HFFc6 (cell line): ENCODE results near the gene POLR2B. TPM values are rescaled to one million over a fixed set of nuclear protein-coding genes. Genes with fewer than 3 reads are reported as not detected.

Experiments used
- DNase-seq: peaks from one replicate; pipeline ENCODE4 v3.0.0-alpha.2; 2018
- H3K27ac Mint-ChIP-seq: 2 replicates; pipeline ENCODE4 v1.8.0; 2020; ENCODE audit warnings: mild to moderate bottlenecking, mixed read lengths
- H3K27me3 Mint-ChIP-seq: 2 replicates; pipeline ENCODE4 v1.8.0; 2021; ENCODE audit warnings: mild to moderate bottlenecking, moderate library complexity, mixed read lengths; ENCODE audit not compliant: insufficient read depth
- H3K36me3 Mint-ChIP-seq: 2 replicates; pipeline ENCODE4 v1.8.0; 2021; ENCODE audit warnings: low read depth, mixed read lengths
- H3K4me1 Mint-ChIP-seq: 2 replicates; pipeline ENCODE4 v1.8.0; 2020; ENCODE audit warnings: low read depth, mixed read lengths
- H3K4me3 Mint-ChIP-seq: 2 replicates; pipeline ENCODE4 v1.8.0; 2020; ENCODE audit warnings: mild to moderate bottlenecking, moderate library complexity, mixed read lengths
- H3K9me3 Mint-ChIP-seq: 2 replicates; pipeline ENCODE4 v1.8.0; 2020; ENCODE audit warnings: mild to moderate bottlenecking, mixed read lengths
- total RNA-seq, 6 experiments: library from RNA; stranded (reverse); fragmentation: NEBNext Ultra II Directional; extraction: Animal tissue kit (Norgen Biotek cat#: 25700); gene quantifications; 2 replicates in 1 of 6; 3 replicates in 5 of 6; pipeline ENCODE4 v1.2.3, GENCODE V29; 2021
- TF ChIP-seq, protein P1 (sequence below): fragments of 200-600 bp; sonication (generic); IDR thresholded peaks from 2 replicates; pipeline ENCODE4 v1.5.0; 2021; ENCODE audit warnings: antibody characterized with exemption, mild to moderate bottlenecking

Gene POLR2B
- total RNA-seq, 6 experiments from 2014 or later, result 83.5 to 90.9 (median 87.8) TPM

DNA sequence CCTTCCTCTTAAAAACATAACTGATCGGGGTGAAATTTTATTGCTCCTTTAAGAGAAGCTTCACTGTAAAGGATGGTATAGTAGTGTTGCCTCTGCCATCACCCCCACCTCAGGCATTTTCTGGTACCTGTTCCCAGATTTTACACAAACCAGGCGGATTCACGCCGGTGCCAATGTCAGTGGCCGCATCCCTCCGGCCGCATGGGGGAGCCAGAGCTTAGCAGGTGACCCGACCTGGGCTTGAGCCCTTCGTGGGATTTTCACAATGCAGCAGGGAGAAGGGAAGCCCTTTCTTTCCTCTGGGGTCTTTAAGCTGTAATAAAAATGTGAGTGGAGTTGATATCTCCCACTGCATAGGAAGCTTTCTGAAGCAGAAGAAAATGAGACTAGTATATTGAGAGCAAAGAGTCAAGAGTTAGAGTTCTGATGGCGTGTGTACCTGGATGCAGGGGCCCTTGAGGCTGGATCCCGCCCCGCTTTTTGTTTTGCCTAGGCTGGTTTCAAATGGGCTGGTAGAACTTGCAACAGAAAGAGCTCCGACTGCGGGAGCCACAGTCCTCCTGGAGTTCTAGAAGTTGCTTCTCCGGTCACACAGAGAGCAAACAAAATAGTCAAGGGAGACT, 59.4 kb downstream of the POLR2B start:
- H3K27me3 Mint-ChIP-seq, result peaks cover 6% of the 10 kb centered on the region
- no peak for DNase-seq
- H3K9me3 Mint-ChIP-seq, result no peaks in the 10 kb centered on the region
- H3K4me1 Mint-ChIP-seq, result peaks cover 42% of the 10 kb centered on the region
- TF ChIP-seq, protein P1, sequence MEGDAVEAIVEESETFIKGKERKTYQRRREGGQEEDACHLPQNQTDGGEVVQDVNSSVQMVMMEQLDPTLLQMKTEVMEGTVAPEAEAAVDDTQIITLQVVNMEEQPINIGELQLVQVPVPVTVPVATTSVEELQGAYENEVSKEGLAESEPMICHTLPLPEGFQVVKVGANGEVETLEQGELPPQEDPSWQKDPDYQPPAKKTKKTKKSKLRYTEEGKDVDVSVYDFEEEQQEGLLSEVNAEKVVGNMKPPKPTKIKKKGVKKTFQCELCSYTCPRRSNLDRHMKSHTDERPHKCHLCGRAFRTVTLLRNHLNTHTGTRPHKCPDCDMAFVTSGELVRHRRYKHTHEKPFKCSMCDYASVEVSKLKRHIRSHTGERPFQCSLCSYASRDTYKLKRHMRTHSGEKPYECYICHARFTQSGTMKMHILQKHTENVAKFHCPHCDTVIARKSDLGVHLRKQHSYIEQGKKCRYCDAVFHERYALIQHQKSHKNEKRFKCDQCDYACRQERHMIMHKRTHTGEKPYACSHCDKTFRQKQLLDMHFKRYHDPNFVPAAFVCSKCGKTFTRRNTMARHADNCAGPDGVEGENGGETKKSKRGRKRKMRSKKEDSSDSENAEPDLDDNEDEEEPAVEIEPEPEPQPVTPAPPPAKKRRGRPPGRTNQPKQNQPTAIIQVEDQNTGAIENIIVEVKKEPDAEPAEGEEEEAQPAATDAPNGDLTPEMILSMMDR, result peak; percentile 84
- H3K4me3 Mint-ChIP-seq, result no peak overlapping the region
- H3K27ac Mint-ChIP-seq, result peak overlapping the region; percentile 25; the same call in 1 of the 2 replicates
- H3K36me3 Mint-ChIP-seq, result peaks cover 38% of the 10 kb centered on the region

DNA sequence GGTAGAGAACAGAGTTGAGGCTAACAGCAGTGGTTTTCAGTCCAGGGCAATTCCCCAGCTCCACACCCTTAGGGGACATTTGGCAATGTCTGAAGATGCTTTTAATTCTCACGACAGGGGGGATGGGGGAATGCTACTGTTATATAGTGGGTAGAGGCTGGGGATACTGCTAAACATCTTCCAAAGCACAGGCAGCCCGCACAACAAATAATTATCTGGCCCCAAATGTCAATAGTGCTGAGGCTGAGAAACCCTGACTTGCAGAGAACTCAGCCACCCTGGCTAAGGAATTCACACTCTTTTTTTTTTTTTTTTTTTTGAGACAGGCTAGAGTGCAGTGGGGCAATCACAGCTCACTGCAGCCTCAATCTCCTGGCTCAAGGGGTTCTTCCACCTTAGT, 60.6 kb downstream of the POLR2B start:
- TF ChIP-seq, protein P1, result no peak
- H3K36me3 Mint-ChIP-seq, result peaks cover 33% of the 10 kb centered on the region
- no peaks in the 10 kb centered on the region for H3K9me3 Mint-ChIP-seq
- H3K4me1 Mint-ChIP-seq, result peaks cover 55% of the 10 kb centered on the region
- DNase-seq, result no peak
- no peak overlapping the region for H3K4me3 Mint-ChIP-seq
- peaks cover 6% of the 10 kb centered on the region for H3K27me3 Mint-ChIP-seq
- peak overlapping the region; percentile 56 for H3K27ac Mint-ChIP-seq

DNA sequence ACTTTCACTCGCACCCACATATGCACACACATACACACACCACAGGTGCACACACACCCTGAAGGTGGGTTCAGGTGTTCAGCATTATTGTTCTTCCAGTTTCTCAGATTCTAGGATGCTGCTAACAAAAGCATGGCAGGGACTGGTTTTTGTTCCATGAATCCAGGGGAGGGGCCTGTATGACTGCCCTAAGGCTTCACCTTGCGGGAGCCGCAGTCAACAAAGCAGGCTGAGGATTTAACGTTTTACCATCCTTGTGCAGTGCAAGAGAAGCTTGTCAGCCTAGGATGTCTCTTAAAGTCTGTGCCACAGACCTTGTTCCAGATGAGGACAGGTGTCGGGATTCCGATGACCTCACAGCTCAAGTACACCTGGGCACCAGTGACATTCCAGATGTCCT, 61.8 kb downstream of the POLR2B start:
- TF ChIP-seq, protein P1, result no peak
- Mint-ChIP-seq H3K27ac (peak overlapping the region; percentile 68), H3K27me3 (peaks cover 6% of the 10 kb centered on the region), H3K9me3 (no peaks in the 10 kb centered on the region), H3K4me1 (peaks cover 67% of the 10 kb centered on the region), H3K36me3 (peaks cover 33% of the 10 kb centered on the region), H3K4me3 (no peak overlapping the region; the same call in 1 of the 2 replicates)
- DNase-seq, result no peak

DNA sequence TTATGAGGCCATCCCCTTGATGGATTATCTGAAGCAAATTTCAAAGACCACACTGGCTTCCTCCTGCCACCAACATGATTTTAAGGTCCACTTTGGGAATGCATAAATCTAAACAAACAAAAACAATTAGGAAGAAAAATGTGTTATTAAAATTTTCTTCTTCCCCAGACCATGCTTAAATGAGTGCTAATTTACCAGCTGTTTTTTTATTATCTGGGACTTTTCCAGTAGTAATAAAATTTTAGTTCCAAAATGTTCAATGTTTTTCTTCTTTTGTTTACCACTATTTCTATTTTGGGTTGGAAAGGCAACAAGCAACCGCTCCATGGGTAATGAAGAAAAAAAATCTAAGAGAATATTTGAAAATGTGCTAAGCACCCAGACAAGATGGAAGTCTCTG, 62.3 kb downstream of the POLR2B start:
- H3K36me3 Mint-ChIP-seq, result peaks cover 35% of the 10 kb centered on the region
- TF ChIP-seq, protein P1, result no peak
- no peak overlapping the region for H3K4me3 Mint-ChIP-seq
- no peaks in the 10 kb centered on the region for H3K9me3 Mint-ChIP-seq
- peaks cover 6% of the 10 kb centered on the region for H3K27me3 Mint-ChIP-seq
- H3K4me1 Mint-ChIP-seq, result peaks cover 72% of the 10 kb centered on the region
- peak overlapping the region; percentile 68 for H3K27ac Mint-ChIP-seq
- DNase-seq, result no peak

DNA sequence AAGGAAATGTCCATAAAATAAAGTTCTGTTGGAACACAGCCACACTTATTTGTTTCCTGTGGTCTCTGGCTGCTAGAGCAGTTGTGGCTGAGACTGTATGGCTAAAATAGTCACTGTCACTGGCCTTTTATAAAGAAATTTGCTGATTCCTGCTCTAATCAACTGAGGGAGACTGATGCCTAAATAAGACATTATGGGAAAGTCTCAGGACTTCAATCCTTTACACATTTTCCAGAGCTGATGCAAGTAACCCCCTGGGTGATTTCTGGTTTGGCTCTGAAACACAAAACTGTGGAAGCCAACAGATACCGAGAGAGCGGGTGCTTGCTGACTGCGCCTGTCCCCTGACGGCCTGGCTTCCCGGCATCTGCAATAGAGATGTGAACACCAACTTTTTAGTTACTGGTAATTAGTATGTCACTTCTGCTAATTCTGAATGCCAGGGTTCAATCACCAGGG, 64.0 kb downstream of the POLR2B start:
- TF ChIP-seq, protein P1, result no peak
- Mint-ChIP-seq H3K27ac (peak overlapping the region; percentile 76; the same call in 1 of the 2 replicates), H3K4me3 (no peak overlapping the region), H3K4me1 (peaks cover 84% of the 10 kb centered on the region), H3K36me3 (peaks cover 44% of the 10 kb centered on the region), H3K9me3 (no peaks in the 10 kb centered on the region), H3K27me3 (peaks cover 6% of the 10 kb centered on the region)
- DNase-seq, result no peak
